HepG2 (cell line): ENCODE measurements around the gene SLC6A16. TPM values are rescaled to one million over a fixed set of nuclear protein-coding genes. Genes with fewer than 3 reads are reported as not detected.
A peak's percentile ranks its signal among the peaks of the same experiment; 100 is the strongest.

Experiments used
- ATAC-seq: fragments of 200-7000 bp; cut with Tn5 transposase; 3 replicates; pipeline ENCODE4 v1.9.1; 2020; ENCODE audit warnings: mild to moderate bottlenecking, moderate library complexity
- BruUV-seq: library from RNA; stranded (reverse); fragments of 400-500 nt; replicated peaks from 2 replicates; lab custom pipeline; 2021; lab: Mats Ljungman, UMichigan
- CTCF ChIA-PET: fragments of 300-600 bp; formaldehyde crosslinking; extraction: SDS; loops from one replicate; lab custom pipeline; 2021; ENCODE audit warnings: low total read pairs, inconsistent platforms, low intra/inter-chr PET ratio; lab: Yijun Ruan, JAX
- POLR2A ChIA-PET: fragments of 350-600 bp; sonication (Branson Sonifier 250); formaldehyde crosslinking; loops from one replicate; lab custom pipeline; 2020; ENCODE audit warnings: antibody characterized with exemption, inconsistent platforms; lab: Yijun Ruan, JAX
- DNase-seq: peaks from one replicate; pipeline ENCODE4 v3.0.0-alpha.2; 2015; ENCODE audit warnings: low spot score
- FAIRE-seq: peaks from 3 replicates; lab custom pipeline; 2011; peaks lifted over from hg19 to GRCh38; lab: Jason Lieb, UNC
- H2AFZ ChIP-seq: one replicate; pipeline ENCODE4 v1.6.1; 2011; ENCODE audit warnings: low read length, inconsistent platforms
- H3K27ac ChIP-seq: fragments of 300-600 bp; 3 replicates; pipeline ENCODE4 v1.8.0; 2011; ENCODE audit warnings: mixed run types, mild to moderate bottlenecking, mixed read lengths, low read length, inconsistent platforms; ENCODE audit not compliant: insufficient read depth; ENCODE audit errors: extremely low read length
- H3K27me3 ChIP-seq, 2 experiments: fragments of 200-600 bp in 1 of 2; 2 replicates in 1 of 2; 3 replicates in 1 of 2; pipeline versions ENCODE4 v1.6.0 to v1.8.0; 2011; ENCODE audit warnings: low read length in 2 of 2, mild to moderate bottlenecking in 2 of 2, moderate library complexity in 2 of 2, inconsistent platforms in 1 of 2; ENCODE audit not compliant: insufficient read depth in 2 of 2, control insufficient read depth in 1 of 2
- H3K36me3 ChIP-seq, 2 experiments: fragments of 200-600 bp in 1 of 2; replicated peaks in 1 of 2; 2 replicates in 1 of 2; 3 replicates in 1 of 2; pipeline versions ENCODE4 v1.5.1 to v1.8.0; 2011; ENCODE audit warnings: low read length in 2 of 2, inconsistent platforms in 1 of 2; ENCODE audit not compliant: insufficient read depth in 2 of 2, control insufficient read depth in 1 of 2
- H3K4me1 ChIP-seq: 2 replicates; pipeline ENCODE4 v1.5.1; 2012; ENCODE audit warnings: low read length, inconsistent platforms; ENCODE audit not compliant: insufficient read depth
- H3K4me2 ChIP-seq: 2 replicates; pipeline ENCODE4 v1.6.0; 2011; ENCODE audit warnings: low read depth, low read length, inconsistent platforms
- H3K4me3 ChIP-seq, 3 experiments: fragments of 200-600 bp in 1 of 3; sonication (generic), shearing (Covaris generic) in 1 of 3; replicated peaks in 1 of 3; 2 replicates each; pipeline ENCODE4 v1.5.1; 2011 to 2016; ENCODE audit warnings: low read length in 3 of 3, inconsistent platforms in 2 of 3, low read depth in 2 of 3, mild to moderate bottlenecking in 2 of 3, control low read depth in 1 of 3, mixed read lengths in 1 of 3; ENCODE audit not compliant: insufficient read depth in 1 of 3
- H3K79me2 ChIP-seq: one replicate; pipeline ENCODE4 v1.6.1; 2011; ENCODE audit warnings: low read length, inconsistent platforms; ENCODE audit not compliant: insufficient read depth
- H3K9ac ChIP-seq: 2 replicates; pipeline ENCODE4 v1.6.0; 2011; ENCODE audit warnings: mild to moderate bottlenecking, low read depth, low read length, inconsistent platforms; ENCODE audit not compliant: insufficient read depth
- H3K9me3 ChIP-seq: 2 replicates; pipeline ENCODE4 v1.5.1; 2012; ENCODE audit warnings: mild to moderate bottlenecking, low read length
- H4K20me1 ChIP-seq: 2 replicates; pipeline ENCODE4 v1.6.0; 2011; ENCODE audit warnings: inconsistent platforms, mild to moderate bottlenecking, low read length, moderate library complexity; ENCODE audit not compliant: insufficient read depth
- ARHGAP35 ChIP-seq: sonication (generic); formaldehyde crosslinking; IDR thresholded peaks from 2 replicates; pipeline ENCODE4 v1.9.0; 2022; ENCODE audit warnings: mild to moderate bottlenecking, inconsistent platforms, moderate library complexity, missing genetic modification reagents, borderline replicate concordance
- ERF ChIP-seq: IDR thresholded peaks from 2 replicates; pipeline ENCODE4 v1.6.1; 2018; ENCODE audit warnings: missing biosample characterization, missing genetic modification reagents
- FOXA1 ChIP-seq, 2 experiments: fragments of 450-650 bp in 1 of 2; sonication (generic) in 1 of 2; formaldehyde crosslinking in 1 of 2; IDR thresholded peaks; 2 replicates each; pipeline versions ENCODE4 v1.4.0 to v1.6.1; 2016 to 2020; ENCODE audit warnings: missing genetic modification reagents in 1 of 2
- FOXK1 ChIP-seq: sonication (generic); formaldehyde crosslinking; IDR thresholded peaks from 2 replicates; pipeline ENCODE4 v1.4.0; 2020; ENCODE audit warnings: low read depth, missing genetic modification reagents, borderline replicate concordance
- IKZF4 ChIP-seq: sonication (generic); formaldehyde crosslinking; IDR thresholded peaks from 2 replicates; pipeline ENCODE4 v1.5.1; 2020; ENCODE audit warnings: borderline replicate concordance, mild to moderate bottlenecking, low read depth, missing genetic modification reagents; ENCODE audit errors: not compliant biosample characterization
- SMC3 ChIP-seq: IDR thresholded peaks from 2 replicates; pipeline ENCODE4 v1.6.1; 2011; ENCODE audit warnings: low read length, improper control_type of control experiment
- TSC22D2 ChIP-seq: sonication (generic); formaldehyde crosslinking; IDR thresholded peaks from 2 replicates; pipeline ENCODE4 v1.5.1; 2020; ENCODE audit warnings: missing genetic modification reagents, mild to moderate bottlenecking, borderline replicate concordance
- ZNF749 ChIP-seq: sonication (generic); formaldehyde crosslinking; IDR thresholded peaks from 2 replicates; pipeline ENCODE4 v1.8.0; 2022; ENCODE audit warnings: mild to moderate bottlenecking, missing genetic modification reagents, moderate library complexity, borderline replicate concordance
- ZZZ3 ChIP-seq: sonication (generic); formaldehyde crosslinking; IDR thresholded peaks from 2 replicates; pipeline ENCODE4 v1.4.0; 2020; ENCODE audit warnings: missing genetic modification reagents, mild to moderate bottlenecking, borderline replicate concordance
- WGBS: methylation state at CpG from one replicate; pipeline ENCODE4 v1.1.6; 2017; ENCODE audit warnings: low lambda C conversion rate; 5-methylcytosine and 5-hydroxymethylcytosine counted together
- in situ Hi-C: cut with HindIII; loops from 2 replicates; pipeline ENCODE4 v1.10.0; 2017; ENCODE audit warnings: low pct_unique_long_range_greater_than_20kb; ENCODE audit not compliant: extremely low pct_ligation_motif_present
- intact Hi-C: fragments of 100-400 bp; cut with micrococcal nuclease; formaldehyde crosslinking; loops from one replicate; pipeline ENCODE4 v1.10.0; 2022; ENCODE audit not compliant: unreplicated experiment
- polyA plus RNA-seq, 8 experiments: library from polyadenylated mRNA; depleted of rRNA in 3 of 8; stranded (reverse) in 7 of 8; unstranded in 1 of 8; fragments of >200 nt; fragmentation: Illumina TruSeq in 4 of 8; extraction: Trizol in 4 of 8; gene quantifications; 2 replicates each; pipeline versions ENCODE4 v1.2.1 to v1.2.3, GENCODE V29; 2011 to 2016; ENCODE audit warnings: low read depth in 4 of 8, missing spikeins in 1 of 8, mixed read lengths in 1 of 8; ENCODE audit not compliant: insufficient read depth in 1 of 8
- total RNA-seq, 5 experiments: library from RNA; depleted of rRNA; stranded (reverse); fragments of >200 nt; fragmentation: Illumina TruSeq; extraction: Trizol; gene quantifications; 2 replicates each; pipeline ENCODE4 v1.2.3, GENCODE V29; 2016; ENCODE audit warnings: low read depth in 1 of 5
- TF ChIP-seq, protein P1 (sequence below): sonication (generic); formaldehyde crosslinking; IDR thresholded peaks from 2 replicates; pipeline ENCODE4 v1.8.1; 2023; ENCODE audit warnings: mild to moderate bottlenecking, moderate library complexity, missing genetic modification reagents
- TF ChIP-seq, protein P2 (sequence below): sonication (generic); formaldehyde crosslinking; IDR thresholded peaks from 2 replicates; pipeline ENCODE4 v1.4.0; 2020; ENCODE audit warnings: missing genetic modification reagents, borderline replicate concordance
- TF ChIP-seq, protein P3 (sequence below): sonication (generic); formaldehyde crosslinking; IDR thresholded peaks from 2 replicates; pipeline ENCODE4 v1.8.0; 2023; ENCODE audit warnings: mild to moderate bottlenecking, missing genetic modification reagents

The SLC6A16 gene
- total and polyA plus RNA-seq, 2 of the 13 experiments (the other 11 are each of a cell fraction or from before 2014, with no cell fraction given), result 0.07 to 0.18 TPM

DNA sequence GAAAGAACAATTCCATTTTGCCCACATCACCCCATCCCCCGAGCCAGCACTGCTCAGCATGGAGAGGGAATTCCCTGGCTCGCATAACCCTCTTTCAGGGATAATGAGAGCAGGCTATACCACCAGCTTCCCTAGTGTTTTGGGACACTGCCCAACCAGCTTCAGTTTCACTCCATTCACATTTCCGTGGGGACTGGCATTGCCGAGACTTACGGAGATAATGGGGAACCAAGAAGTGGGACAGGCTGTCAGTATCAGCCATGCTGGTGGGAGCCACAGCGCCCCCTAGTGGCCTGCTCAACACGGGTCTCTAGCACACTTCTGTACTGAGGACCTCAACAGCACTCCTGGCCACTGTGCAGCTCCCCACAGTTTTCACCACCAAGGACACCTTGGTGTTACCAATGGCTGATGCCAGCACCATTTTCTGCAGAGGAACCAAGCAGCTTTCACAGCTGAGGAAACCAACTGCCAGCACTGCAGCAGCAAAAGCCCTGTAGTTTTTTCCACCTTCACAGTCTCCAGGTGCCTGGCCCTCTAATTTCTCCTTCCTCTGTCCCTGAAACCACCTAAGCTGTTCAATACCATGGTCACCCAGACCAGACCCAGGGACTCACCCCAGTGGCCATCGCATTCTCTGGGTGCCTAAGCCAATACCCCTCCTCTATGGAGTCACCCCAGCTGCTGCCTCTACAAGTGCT lies 23.7 kb downstream of the SLC6A16 start:
- no peak overlapping the region for H3K9ac ChIP-seq
- H3K27ac ChIP-seq, result no peak overlapping the region
- intact Hi-C loops, result no loop called here
- H3K9me3 ChIP-seq, result no peaks in the 10 kb centered on the region
- WGBS, result 36% methylated on average over 3 of the region's 8 CpGs
- H3K4me3 ChIP-seq, result no peak overlapping the region
- H3K4me1 ChIP-seq, result no peaks in the 10 kb centered on the region
- BruUV-seq, result no TSS peak
- FAIRE-seq (peak; percentile 44), DNase-seq (peak; percentile 23), ATAC-seq (peak; percentile 98)
- no peaks in the 10 kb centered on the region for H3K79me2 ChIP-seq
- in situ Hi-C loops, result no loop called here
- H3K4me2 ChIP-seq, result peak overlapping the region; percentile 50
- H2AFZ ChIP-seq, result peak overlapping the region; percentile 28
- no peaks in the 10 kb centered on the region for H3K27me3 ChIP-seq
- H3K36me3 ChIP-seq, result no peaks in the 10 kb centered on the region
- CTCF ChIA-PET, result no interaction called here
- no peaks in the 10 kb centered on the region for H4K20me1 ChIP-seq
- POLR2A ChIA-PET, result no interaction called here
- TF ChIP-seq TSC22D2 (0 out of 2 replicates have a peak, but pooled peaks have one; percentile 36), ZNF749 (no peak), IKZF4 (CRISPR knock-in tag) (no peak), FOXK1 (CRISPR knock-in tag) (no peak), SMC3 (peak; percentile 27; the same call in 1 of the 2 replicates), ERF (CRISPR knock-in tag) (0 out of 2 replicates have a peak, but pooled peaks have one; percentile 19), FOXA1 (IDR thresholded peaks at IDR 0.05) (no peak), FOXA1 (CRISPR knock-in tag; IDR thresholded peaks at IDR 0.05) (0 out of 2 replicates have a peak, but pooled peaks have one; percentile 13), ZZZ3 (CRISPR knock-in tag) (no peak), ARHGAP35 (no peak)
- TF ChIP-seq, protein P1, sequence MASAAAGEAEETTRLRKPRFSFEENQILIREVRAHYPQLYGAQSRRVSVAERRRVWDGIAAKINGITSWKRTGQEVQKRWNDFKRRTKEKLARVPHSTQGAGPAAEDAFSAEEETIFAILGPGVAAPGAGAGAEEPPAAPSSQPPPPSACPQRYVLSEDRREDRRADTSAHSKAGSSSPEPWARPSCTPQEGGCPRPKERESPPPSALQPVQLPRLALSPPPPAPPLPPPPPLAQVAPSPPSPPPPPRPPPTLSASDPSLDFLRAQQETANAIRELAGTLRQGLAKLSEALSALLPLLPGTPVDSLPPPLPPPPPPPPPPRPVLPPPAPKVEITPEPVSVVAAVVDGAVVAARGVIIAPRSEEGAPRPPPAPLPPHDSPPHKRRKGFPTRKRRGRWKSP (CRISPR knock-in tag), result no peak
- TF ChIP-seq, protein P2, sequence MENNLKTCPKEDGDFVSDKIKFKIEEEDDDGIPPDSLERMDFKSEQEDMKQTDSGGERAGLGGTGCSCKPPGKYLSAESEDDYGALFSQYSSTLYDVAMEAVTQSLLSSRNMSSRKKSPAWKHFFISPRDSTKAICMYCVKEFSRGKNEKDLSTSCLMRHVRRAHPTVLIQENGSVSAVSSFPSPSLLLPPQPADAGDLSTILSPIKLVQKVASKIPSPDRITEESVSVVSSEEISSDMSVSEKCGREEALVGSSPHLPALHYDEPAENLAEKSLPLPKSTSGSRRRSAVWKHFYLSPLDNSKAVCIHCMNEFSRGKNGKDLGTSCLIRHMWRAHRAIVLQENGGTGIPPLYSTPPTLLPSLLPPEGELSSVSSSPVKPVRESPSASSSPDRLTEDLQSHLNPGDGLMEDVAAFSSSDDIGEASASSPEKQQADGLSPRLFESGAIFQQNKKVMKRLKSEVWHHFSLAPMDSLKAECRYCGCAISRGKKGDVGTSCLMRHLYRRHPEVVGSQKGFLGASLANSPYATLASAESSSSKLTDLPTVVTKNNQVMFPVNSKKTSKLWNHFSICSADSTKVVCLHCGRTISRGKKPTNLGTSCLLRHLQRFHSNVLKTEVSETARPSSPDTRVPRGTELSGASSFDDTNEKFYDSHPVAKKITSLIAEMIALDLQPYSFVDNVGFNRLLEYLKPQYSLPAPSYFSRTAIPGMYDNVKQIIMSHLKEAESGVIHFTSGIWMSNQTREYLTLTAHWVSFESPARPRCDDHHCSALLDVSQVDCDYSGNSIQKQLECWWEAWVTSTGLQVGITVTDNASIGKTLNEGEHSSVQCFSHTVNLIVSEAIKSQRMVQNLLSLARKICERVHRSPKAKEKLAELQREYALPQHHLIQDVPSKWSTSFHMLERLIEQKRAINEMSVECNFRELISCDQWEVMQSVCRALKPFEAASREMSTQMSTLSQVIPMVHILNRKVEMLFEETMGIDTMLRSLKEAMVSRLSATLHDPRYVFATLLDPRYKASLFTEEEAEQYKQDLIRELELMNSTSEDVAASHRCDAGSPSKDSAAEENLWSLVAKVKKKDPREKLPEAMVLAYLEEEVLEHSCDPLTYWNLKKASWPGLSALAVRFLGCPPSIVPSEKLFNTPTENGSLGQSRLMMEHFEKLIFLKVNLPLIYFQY, result 0 out of 2 replicates have a peak, but pooled peaks have one; percentile 48
- TF ChIP-seq, protein P3, sequence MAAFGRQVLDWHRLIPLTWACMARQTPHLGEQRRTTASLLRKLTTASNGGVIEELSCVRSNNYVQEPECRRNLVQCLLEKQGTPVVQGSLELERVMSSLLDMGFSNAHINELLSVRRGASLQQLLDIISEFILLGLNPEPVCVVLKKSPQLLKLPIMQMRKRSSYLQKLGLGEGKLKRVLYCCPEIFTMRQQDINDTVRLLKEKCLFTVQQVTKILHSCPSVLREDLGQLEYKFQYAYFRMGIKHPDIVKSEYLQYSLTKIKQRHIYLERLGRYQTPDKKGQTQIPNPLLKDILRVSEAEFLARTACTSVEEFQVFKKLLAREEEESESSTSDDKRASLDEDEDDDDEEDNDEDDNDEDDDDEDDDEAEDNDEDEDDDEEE (CRISPR knock-in tag), result no peak
